ENCODE data around the gene TRMT2A.

The TRMT2A gene

GRCh38 chr22:20085651-20086050 is 31.4 kb downstream of the TRMT2A start:
- TF ChIP-seq CTCF (IDR thresholded peaks at IDR 0.05; ENCODE audit: insufficient read depth, low read length, poor library complexity, severe bottlenecking) = no peak
- TF ChIP-seq EZH2phosphoT487 (conservative IDR thresholded peaks at IDR 0.05; ENCODE audit: low read length) = no peak
- H3K27me3 ChIP-seq (ENCODE audit: low read length) = no peaks in the 10 kb centered on the region
- no peaks in the 10 kb centered on the region for H4K20me1 ChIP-seq (ENCODE audit: low read depth, low read length)
- no peaks in the 10 kb centered on the region for H3K9me3 ChIP-seq (ENCODE audit: insufficient read depth, low read length)
- no peak overlapping the region for H3K27ac ChIP-seq (ENCODE audit: low read depth, low read length)
- H3K4me2 ChIP-seq (ENCODE audit: low read depth, low read length, poor library complexity, severe bottlenecking) = no peak overlapping the region
- no peaks in the 10 kb centered on the region for H3F3A ChIP-seq (ENCODE audit: insufficient read depth)
- no peak overlapping the region for H2AFZ ChIP-seq (ENCODE audit: low read depth, low read length, severe bottlenecking)
- H3K4me3 ChIP-seq (ENCODE audit: insufficient read depth, low read length, poor library complexity, severe bottlenecking) = no peak overlapping the region
- no peaks in the 10 kb centered on the region for H3K36me3 ChIP-seq (ENCODE audit: low read length)
- H3K9ac ChIP-seq (ENCODE audit: low read length) = no peak overlapping the region
- peaks cover 52% of the 10 kb centered on the region for H3K79me2 ChIP-seq (ENCODE audit: insufficient read depth, low read length)
- H3K9me2 ChIP-seq (replicated peaks; ENCODE audit: insufficient read depth, low read length) = no peaks in the 10 kb centered on the region

GRCh38 chr22:20084547-20085413 is 32.2 kb downstream of the TRMT2A start:
- no peaks in the 10 kb centered on the region for H4K20me1 ChIP-seq (ENCODE audit: low read depth, low read length)
- H3K9ac ChIP-seq (ENCODE audit: low read length) = no peak overlapping the region
- H3K27me3 ChIP-seq (ENCODE audit: low read length) = no peaks in the 10 kb centered on the region
- no peak overlapping the region for H3K27ac ChIP-seq (ENCODE audit: low read depth, low read length)
- no peaks in the 10 kb centered on the region for H3K9me3 ChIP-seq (ENCODE audit: insufficient read depth, low read length)
- H3F3A ChIP-seq (ENCODE audit: insufficient read depth) = no peaks in the 10 kb centered on the region
- H3K36me3 ChIP-seq (ENCODE audit: low read length) = no peaks in the 10 kb centered on the region
- H3K4me2 ChIP-seq (ENCODE audit: low read depth, low read length, poor library complexity, severe bottlenecking) = no peak overlapping the region
- H2AFZ ChIP-seq (ENCODE audit: low read depth, low read length, severe bottlenecking) = no peak overlapping the region
- peaks cover 55% of the 10 kb centered on the region for H3K79me2 ChIP-seq (ENCODE audit: insufficient read depth, low read length)
- H3K9me2 ChIP-seq (replicated peaks; ENCODE audit: insufficient read depth, low read length) = no peaks in the 10 kb centered on the region
- H3K4me3 ChIP-seq (ENCODE audit: insufficient read depth, low read length, poor library complexity, severe bottlenecking) = no peak overlapping the region
- TF ChIP-seq CTCF (IDR thresholded peaks at IDR 0.05; ENCODE audit: insufficient read depth, low read length, poor library complexity, severe bottlenecking) = no peak
- TF ChIP-seq EZH2phosphoT487 (conservative IDR thresholded peaks at IDR 0.05; ENCODE audit: low read length) = no peak

GRCh38 chr22:20083891-20084546 is 33.0 kb downstream of the TRMT2A start:
- H2AFZ ChIP-seq (ENCODE audit: low read depth, low read length, severe bottlenecking) = no peak overlapping the region
- H3K9me3 ChIP-seq (ENCODE audit: insufficient read depth, low read length) = no peaks in the 10 kb centered on the region
- H3K27me3 ChIP-seq (ENCODE audit: low read length) = no peaks in the 10 kb centered on the region
- no peaks in the 10 kb centered on the region for H3K9me2 ChIP-seq (replicated peaks; ENCODE audit: insufficient read depth, low read length)
- peaks cover 55% of the 10 kb centered on the region for H3K79me2 ChIP-seq (ENCODE audit: insufficient read depth, low read length)
- no peak overlapping the region for H3K4me3 ChIP-seq (ENCODE audit: insufficient read depth, low read length, poor library complexity, severe bottlenecking)
- no peaks in the 10 kb centered on the region for H4K20me1 ChIP-seq (ENCODE audit: low read depth, low read length)
- H3F3A ChIP-seq (ENCODE audit: insufficient read depth) = no peaks in the 10 kb centered on the region
- no peak overlapping the region for H3K4me2 ChIP-seq (ENCODE audit: low read depth, low read length, poor library complexity, severe bottlenecking)
- no peak for TF ChIP-seq CTCF (IDR thresholded peaks at IDR 0.05; ENCODE audit: insufficient read depth, low read length, poor library complexity, severe bottlenecking)
- TF ChIP-seq EZH2phosphoT487 (conservative IDR thresholded peaks at IDR 0.05; ENCODE audit: low read length) = no peak
- H3K36me3 ChIP-seq (ENCODE audit: low read length) = no peaks in the 10 kb centered on the region
- no peak overlapping the region for H3K9ac ChIP-seq (ENCODE audit: low read length)
- H3K27ac ChIP-seq (ENCODE audit: low read depth, low read length) = no peak overlapping the region

Data from SU-DHL-6 (cell line).